Progenitor cell of endocrine pancreas (in vitro differentiated cells): ENCODE data around the gene KIAA0930. TPM values are rescaled to one million over a fixed set of nuclear protein-coding genes. Genes with fewer than 3 reads are reported as not detected.

ENCODE experiments used
- DNase-seq: peaks from one replicate; pipeline ENCODE4 v3.0.0; 2021; ENCODE audit warnings: low spot score; ENCODE audit not compliant: unreplicated experiment
- H3K27ac Mint-ChIP-seq: 2 replicates; pipeline ENCODE4 v1.8.0; 2021; ENCODE audit warnings: mild to moderate bottlenecking, moderate library complexity, mixed read lengths
- H3K27me3 Mint-ChIP-seq: 2 replicates; pipeline ENCODE4 v1.8.0; 2021; ENCODE audit warnings: mixed read lengths
- H3K36me3 Mint-ChIP-seq: 2 replicates; pipeline ENCODE4 v1.8.0; 2022; ENCODE audit warnings: mixed read lengths; ENCODE audit not compliant: insufficient read depth
- H3K4me1 Mint-ChIP-seq: 2 replicates; pipeline ENCODE4 v1.8.0; 2021; ENCODE audit warnings: low read depth, mixed read lengths
- H3K4me3 Mint-ChIP-seq: 2 replicates; pipeline ENCODE4 v1.8.0; 2021; ENCODE audit warnings: low read depth, mild to moderate bottlenecking, moderate library complexity, mixed read lengths
- H3K9me3 Mint-ChIP-seq: 2 replicates; pipeline ENCODE4 v1.8.0; 2021; ENCODE audit warnings: low read depth, mixed read lengths
- total RNA-seq: library from RNA; stranded (reverse); gene quantifications from 2 replicates; pipeline ENCODE4 v1.2.1, GENCODE V29; 2021
- TF ChIP-seq, protein P1 (sequence below): fragments of 200-600 bp; sonication (generic); IDR thresholded peaks from one replicate; pipeline ENCODE4 v1.5.0; 2021; ENCODE audit warnings: antibody characterized with exemption, mild to moderate bottlenecking; ENCODE audit not compliant: unreplicated experiment

KIAA0930 gene
- total RNA-seq, 1 donor from 2014 or later = 45.3 TPM

DNA sequence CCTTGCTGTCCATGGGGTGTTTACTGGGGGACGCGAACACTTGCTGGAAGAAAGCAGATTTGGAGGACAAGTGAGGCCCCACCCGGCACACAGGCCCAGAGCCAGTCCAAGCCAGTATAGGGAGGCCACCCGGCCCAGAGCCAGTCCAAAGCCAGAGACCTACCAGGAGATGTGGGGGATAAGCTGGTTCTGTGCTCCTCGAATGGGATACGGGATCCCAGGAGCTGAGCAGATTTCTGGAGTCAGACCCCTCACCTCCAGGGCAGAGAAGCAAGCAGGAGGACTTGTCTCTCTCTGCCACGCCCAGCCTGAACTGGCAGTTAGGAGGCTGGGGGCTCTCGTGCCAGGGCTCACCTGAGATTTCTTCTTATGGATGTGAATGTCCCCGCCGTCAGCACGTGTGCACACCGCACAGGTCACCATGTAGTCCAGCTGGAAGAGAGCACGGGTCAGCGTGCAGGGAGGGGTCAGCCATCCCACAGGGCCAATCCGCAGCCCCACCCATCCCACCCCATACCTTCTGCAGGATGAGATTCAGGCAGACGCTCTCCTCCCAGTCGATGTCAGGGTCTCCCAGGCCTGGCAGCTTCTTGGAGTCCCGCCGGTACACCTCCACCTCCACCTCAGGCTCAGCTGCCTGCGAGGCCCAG lies 35.3 kb downstream of the KIAA0930 start:
- no peak overlapping the region for H3K4me3 Mint-ChIP-seq
- peaks cover 9% of the 10 kb centered on the region for H3K4me1 Mint-ChIP-seq
- no peak for DNase-seq
- no peaks in the 10 kb centered on the region for H3K9me3 Mint-ChIP-seq
- no peaks in the 10 kb centered on the region for H3K36me3 Mint-ChIP-seq
- H3K27me3 Mint-ChIP-seq = no peaks in the 10 kb centered on the region
- peak overlapping the region; percentile 67 for H3K27ac Mint-ChIP-seq
- TF ChIP-seq, protein P1, sequence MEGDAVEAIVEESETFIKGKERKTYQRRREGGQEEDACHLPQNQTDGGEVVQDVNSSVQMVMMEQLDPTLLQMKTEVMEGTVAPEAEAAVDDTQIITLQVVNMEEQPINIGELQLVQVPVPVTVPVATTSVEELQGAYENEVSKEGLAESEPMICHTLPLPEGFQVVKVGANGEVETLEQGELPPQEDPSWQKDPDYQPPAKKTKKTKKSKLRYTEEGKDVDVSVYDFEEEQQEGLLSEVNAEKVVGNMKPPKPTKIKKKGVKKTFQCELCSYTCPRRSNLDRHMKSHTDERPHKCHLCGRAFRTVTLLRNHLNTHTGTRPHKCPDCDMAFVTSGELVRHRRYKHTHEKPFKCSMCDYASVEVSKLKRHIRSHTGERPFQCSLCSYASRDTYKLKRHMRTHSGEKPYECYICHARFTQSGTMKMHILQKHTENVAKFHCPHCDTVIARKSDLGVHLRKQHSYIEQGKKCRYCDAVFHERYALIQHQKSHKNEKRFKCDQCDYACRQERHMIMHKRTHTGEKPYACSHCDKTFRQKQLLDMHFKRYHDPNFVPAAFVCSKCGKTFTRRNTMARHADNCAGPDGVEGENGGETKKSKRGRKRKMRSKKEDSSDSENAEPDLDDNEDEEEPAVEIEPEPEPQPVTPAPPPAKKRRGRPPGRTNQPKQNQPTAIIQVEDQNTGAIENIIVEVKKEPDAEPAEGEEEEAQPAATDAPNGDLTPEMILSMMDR = no peak

DNA sequence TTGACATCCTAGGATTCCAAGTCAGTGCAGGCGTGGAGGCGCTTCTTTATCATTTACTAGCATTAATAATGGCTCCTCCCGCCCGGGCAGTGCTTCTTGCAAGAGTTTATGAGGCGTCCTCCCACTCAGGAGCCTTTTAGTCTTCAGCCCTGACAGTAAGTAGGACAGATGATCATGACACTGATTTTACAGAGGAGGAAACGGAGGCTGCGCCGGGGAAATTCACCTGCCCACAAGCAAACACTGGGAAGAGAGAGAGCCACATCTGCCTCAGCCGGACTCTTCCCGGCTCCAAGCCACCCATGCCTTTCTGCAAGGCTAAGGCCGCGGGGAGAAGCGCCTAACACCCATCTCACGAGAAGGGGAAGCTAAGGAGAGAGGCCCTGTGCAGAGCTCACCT lies 35.9 kb downstream of the KIAA0930 start:
- Mint-ChIP-seq H3K4me3 (no peak overlapping the region), H3K9me3 (no peaks in the 10 kb centered on the region), H3K27ac (no peak overlapping the region), H3K27me3 (no peaks in the 10 kb centered on the region), H3K36me3 (no peaks in the 10 kb centered on the region), H3K4me1 (peaks cover 9% of the 10 kb centered on the region)
- no peak for DNase-seq
- TF ChIP-seq, protein P1 = no peak

DNA sequence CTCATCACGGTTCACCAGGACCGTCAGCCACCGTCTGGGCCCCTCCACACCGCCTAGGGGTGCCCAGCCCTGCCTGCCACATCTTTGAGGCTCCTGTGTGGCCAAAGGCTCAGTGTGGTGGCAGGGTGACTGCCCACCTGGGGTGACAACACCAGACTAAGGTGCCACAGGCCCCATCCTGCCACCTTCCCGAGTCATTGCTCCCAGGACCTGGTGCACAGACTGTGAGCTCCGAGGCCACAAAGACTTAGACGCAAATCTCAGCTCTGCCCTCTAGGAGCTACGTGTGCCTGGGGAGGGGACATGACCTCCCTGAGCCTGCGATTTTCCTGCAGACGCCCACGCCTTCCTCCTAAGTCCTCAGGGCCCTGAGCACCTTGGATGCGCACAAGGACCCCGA lies 36.5 kb downstream of the KIAA0930 start:
- peaks cover 4% of the 10 kb centered on the region for H3K36me3 Mint-ChIP-seq
- H3K4me1 Mint-ChIP-seq = peaks cover 9% of the 10 kb centered on the region
- no peaks in the 10 kb centered on the region for H3K9me3 Mint-ChIP-seq
- H3K27ac Mint-ChIP-seq = no peak overlapping the region
- no peak for DNase-seq
- no peak overlapping the region for H3K4me3 Mint-ChIP-seq
- TF ChIP-seq, protein P1 = no peak
- H3K27me3 Mint-ChIP-seq = no peaks in the 10 kb centered on the region

DNA sequence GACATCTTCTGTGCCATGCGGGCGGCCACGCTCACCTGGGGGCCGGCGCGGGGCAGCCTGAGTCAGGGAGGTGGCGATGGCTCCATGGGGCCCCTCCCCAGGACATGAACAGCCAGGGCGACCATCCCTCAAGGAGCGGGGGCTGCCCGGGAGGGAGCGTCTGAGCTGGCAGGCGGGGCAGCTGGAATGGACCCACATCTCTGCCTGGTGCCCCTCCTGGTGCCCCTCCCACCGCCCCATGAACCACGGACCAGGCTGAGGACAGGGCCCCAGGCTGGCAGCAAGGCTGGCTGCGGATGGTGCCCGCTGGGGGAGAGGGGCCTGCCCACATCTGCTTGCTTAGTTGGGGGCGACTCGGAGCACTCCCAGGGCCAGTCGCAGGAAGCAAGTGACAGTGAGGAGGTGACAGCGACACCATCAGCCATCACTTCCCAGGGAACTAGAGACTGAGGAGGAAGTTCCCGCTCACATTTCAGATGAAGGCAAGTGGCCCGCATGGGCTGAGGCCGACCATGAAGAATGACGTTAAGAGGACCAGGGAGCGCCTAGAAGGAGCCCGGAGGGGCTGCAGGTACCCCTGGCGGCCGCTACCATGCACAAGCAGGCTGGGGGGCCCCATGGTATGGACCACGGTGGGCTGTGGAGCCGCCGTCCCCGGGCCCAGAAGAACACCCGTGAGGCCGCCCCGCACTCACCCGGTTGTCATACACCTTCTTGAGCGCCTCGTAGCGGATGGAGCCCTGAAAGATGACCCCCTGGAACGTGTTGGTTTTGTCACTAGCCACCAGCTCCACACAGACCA lies 37.3 kb downstream of the KIAA0930 start:
- TF ChIP-seq, protein P1 = no peak
- DNase-seq = no peak
- Mint-ChIP-seq H3K36me3 (peaks cover 4% of the 10 kb centered on the region), H3K9me3 (no peaks in the 10 kb centered on the region), H3K4me1 (peaks cover 9% of the 10 kb centered on the region), H3K4me3 (no peak overlapping the region), H3K27ac (no peak overlapping the region), H3K27me3 (no peaks in the 10 kb centered on the region)

DNA sequence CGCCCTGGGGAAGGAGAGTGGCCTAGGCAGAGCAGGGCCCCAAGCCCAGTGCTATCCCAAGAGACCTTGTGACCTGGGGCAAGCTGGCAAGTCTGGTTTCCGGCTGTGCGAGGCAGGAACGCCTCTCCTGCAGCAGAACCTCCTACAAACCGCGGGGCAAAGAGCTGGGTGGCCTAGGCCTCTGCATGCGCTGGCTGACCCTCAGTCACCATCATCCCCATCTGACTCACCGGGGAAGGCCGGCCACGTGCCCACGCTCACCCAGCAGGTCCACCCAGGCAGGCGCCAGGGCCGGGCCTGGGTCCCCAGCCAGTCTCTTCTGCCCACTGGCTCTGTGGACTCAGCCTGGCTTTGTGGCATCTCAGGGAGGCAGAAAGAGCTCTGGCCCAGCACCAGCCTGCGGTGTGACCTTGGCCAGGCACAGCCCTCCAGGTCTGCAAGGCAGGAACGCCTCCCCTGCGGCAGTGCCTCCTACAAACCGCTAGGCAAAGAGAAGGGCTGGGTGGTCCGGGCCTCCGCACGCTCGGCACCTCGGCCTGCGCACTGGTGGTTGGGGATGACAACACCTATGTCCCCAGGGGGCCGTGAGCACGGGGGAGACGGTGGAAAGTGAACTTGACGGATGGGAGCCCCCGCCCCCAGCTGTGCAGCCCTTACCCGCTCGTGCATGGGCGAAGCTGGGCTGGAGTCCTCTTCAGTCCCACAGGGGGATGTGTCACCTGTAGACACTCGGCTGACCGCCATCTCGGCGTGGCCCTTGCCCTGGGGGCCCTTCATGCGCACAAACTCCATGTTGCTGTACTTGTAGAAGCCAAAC lies 38.2 kb downstream of the KIAA0930 start:
- Mint-ChIP-seq H3K4me3 (no peak overlapping the region), H3K27me3 (no peaks in the 10 kb centered on the region), H3K27ac (no peak overlapping the region), H3K4me1 (peaks cover 9% of the 10 kb centered on the region), H3K36me3 (peaks cover 6% of the 10 kb centered on the region), H3K9me3 (no peaks in the 10 kb centered on the region)
- DNase-seq = no peak
- TF ChIP-seq, protein P1 = no peak
